Endothelial cell of umbilical vein (primary cell): ENCODE results near the gene MIS18A.
"Not testable (repeated sequence)": the region's sequence is repeated elsewhere in the genome, so short reads cannot be mapped to it uniquely, and the experiment has no call there.

Source experiments
- CTCF ChIP-seq, 2 donors: IDR thresholded peaks; 1 replicate in 1 of 2; 2 replicates in 1 of 2; pipeline ENCODE4 v1.5.1; 2011; ENCODE audit warnings: low read length in 2 of 2, mild to moderate bottlenecking in 2 of 2, moderate library complexity in 2 of 2, control low read depth in 1 of 2, inconsistent platforms in 1 of 2, low read depth in 1 of 2; ENCODE audit not compliant: insufficient read depth in 1 of 2; ENCODE audit errors: extremely low read depth in 1 of 2
- POLR2AphosphoS5 ChIP-seq: IDR thresholded peaks from 2 replicates; pipeline ENCODE4 v1.6.1; 2012; ENCODE audit warnings: low read depth, mild to moderate bottlenecking, control low read depth, low read length, moderate library complexity; ENCODE audit not compliant: insufficient read depth

- TF ChIP-seq CTCF (IDR thresholded peaks at IDR 0.05; ENCODE audit: extremely low read depth in 1 of 2, insufficient read depth in 1 of 2, low read depth in 1 of 2, low read length in 2 of 2); POLR2AphosphoS5: not testable (repeated sequence)
These were observed 32.1 kb upstream of the MIS18A start for GRCh38 chr21:32310976-32311375.
